GM12873 (cell line): ENCODE data around the gene DNAJB9.

Source experiments
- TF ChIP-seq, protein P1 (sequence below): IDR thresholded peaks from 2 replicates; pipeline ENCODE4 v1.5.1; 2012; ENCODE audit warnings: low read depth, mild to moderate bottlenecking, moderate library complexity, low read length, control low read depth; ENCODE audit not compliant: insufficient read depth; ENCODE audit errors: missing control alignments

The DNAJB9 gene

DNA sequence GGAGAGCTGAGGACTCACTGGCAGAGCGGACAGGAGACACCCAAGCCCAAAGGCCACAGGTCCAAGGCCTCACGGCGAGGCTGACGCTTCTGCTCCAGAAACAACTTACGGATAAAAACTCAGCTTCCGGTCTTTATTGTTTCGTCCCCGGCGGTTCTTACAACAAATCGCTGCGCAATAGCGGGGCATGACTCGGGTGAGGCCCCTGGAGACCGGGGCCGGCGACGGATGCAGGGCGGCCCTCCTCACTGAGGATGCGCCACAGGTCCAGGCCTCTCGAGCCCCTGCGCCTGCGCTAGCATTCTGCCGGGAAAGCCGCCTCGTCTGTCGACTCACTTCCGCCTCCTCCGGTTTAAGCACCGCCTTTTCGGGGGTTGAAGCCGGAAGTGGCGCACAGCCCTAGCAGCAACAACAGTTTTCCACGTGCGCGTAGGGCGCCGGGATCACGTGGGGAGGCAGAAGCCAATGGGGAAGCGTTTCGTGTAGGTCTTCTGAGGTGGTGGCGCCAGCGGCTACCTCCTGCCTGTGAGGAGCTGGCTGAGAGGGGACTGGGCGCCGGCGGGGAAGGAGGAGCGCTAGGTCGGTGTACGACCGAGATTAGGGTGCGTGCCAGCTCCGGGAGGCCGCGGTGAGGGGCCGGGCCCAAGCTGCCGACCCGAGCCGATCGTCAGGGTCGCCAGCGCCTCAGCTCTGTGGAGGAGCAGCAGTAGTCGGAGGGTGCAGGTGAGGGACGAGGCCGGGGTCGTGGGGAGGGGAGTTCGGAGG lies at the start of gene DNAJB9, which contains the start of gene THAP5:
Gene DNAJB9 (plus strand): TSS at position 494 of the 765 bp plus-strand sequence. CDS start 1,853 bp downstream, outside the sequence.
Gene THAP5 (minus strand): TSS at position 326 of the 765 bp plus-strand sequence. CDS start 137 bp downstream, at position 189.
- TF ChIP-seq, protein P1, sequence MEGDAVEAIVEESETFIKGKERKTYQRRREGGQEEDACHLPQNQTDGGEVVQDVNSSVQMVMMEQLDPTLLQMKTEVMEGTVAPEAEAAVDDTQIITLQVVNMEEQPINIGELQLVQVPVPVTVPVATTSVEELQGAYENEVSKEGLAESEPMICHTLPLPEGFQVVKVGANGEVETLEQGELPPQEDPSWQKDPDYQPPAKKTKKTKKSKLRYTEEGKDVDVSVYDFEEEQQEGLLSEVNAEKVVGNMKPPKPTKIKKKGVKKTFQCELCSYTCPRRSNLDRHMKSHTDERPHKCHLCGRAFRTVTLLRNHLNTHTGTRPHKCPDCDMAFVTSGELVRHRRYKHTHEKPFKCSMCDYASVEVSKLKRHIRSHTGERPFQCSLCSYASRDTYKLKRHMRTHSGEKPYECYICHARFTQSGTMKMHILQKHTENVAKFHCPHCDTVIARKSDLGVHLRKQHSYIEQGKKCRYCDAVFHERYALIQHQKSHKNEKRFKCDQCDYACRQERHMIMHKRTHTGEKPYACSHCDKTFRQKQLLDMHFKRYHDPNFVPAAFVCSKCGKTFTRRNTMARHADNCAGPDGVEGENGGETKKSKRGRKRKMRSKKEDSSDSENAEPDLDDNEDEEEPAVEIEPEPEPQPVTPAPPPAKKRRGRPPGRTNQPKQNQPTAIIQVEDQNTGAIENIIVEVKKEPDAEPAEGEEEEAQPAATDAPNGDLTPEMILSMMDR, result no peak

DNA sequence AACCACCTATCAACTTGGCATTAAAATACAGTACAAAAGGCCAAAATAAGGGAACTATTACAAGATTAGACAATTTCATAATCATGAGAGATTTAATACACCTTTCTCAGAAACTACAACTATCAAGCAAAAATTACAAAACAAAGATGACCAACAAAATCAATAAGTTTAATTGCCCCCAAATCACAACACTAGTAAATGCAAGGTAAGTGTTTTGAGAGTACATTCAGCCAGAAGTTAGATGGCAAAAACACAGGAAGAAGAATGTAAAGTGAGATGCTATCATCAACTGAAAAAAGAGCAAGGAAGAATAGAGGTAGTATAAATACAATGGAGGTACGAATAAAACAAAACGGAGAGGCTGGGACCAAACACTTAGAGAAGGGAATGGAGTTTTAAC lies 46.9 kb upstream of the DNAJB9 start:
- TF ChIP-seq, protein P1, result no peak

DNA sequence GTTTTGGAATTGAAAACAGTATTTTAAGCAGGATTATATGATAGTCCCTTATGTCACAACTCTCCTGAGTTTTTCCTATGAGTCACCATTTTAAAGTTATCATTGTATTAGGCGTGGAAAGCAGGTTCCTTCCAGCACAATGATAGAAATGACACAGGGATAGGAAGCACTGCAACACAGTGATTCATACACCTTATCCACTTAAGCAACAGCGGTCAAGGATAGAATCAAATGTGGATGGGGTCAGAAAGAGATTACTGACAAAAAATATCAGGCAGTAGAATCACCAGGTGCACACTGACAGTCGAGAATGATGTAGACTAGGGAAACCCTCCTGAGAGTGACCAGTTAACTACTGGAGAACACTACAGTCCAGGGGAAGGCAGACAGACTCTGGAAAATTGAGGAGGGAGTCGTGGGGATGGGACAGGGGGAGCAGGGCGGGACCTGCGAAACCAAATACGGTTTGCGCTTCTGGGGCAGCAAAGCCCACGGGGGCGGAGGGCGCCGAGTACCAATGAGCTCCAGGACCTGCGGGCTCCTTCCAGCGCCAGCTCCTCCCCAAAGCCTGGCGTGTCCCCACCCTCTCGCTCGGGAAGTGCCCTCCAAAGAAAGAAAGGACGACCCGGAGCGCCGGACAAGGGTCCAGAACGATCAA lies 44.2 kb upstream of the DNAJB9 start:
- TF ChIP-seq, protein P1, result peak; percentile 15

DNA sequence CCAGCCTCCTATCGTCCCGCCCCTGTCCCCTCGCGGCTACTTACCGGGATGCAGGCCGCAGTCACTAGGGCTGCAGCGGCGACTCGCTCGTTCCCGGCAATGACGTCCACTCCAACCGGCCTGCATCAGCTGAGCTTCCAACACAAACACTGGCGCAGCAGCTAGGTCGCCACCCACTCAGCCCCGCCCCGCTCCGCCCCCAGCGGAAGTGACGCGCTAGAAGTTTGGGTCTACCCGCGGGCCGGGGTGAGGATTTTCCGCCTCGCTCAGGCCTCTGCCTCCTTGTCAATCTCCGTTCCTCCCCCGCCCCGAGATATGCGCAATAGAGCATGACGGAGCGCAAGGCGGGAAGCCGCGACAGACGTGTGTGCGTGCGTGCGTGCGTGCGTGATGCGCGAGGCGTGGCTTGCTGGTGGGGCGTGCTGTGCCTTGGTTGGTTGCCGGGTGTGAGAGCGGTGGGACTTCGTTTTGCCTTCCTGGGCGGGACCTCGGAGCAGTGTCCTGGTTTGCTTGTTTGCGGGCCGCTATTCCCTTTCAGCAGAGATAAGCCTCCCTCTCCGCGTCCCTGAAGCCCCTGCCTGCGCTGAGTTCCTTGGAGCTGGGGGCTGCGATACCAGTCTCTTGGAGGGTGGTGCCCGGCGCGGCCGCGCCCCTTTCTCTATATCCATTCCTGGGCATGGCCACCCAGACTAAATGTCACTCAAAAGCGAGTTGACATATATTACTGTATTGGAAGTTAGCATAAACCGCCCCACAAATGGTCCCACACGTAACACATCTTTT lies 43.5 kb upstream of the DNAJB9 start, which contains the start of gene PNPLA8:
Gene PNPLA8 (minus strand): TSS at position 151 of the 783 bp plus-strand sequence. CDS start 10,644 bp downstream, outside the sequence.
- TF ChIP-seq, protein P1, result no peak

DNA sequence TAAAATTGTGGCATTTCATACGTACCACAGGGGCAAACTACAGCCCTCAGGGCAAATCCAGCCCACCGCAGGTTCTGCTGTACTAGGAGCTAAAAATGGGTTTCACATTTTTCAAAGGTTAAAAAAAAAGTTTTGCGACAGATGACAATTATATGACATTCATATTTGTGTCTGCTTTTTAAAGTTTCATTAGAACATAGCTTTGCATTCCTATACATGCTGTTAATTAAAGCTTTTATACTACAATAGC lies 43.0 kb upstream of the DNAJB9 start:
- TF ChIP-seq, protein P1, result no peak

DNA sequence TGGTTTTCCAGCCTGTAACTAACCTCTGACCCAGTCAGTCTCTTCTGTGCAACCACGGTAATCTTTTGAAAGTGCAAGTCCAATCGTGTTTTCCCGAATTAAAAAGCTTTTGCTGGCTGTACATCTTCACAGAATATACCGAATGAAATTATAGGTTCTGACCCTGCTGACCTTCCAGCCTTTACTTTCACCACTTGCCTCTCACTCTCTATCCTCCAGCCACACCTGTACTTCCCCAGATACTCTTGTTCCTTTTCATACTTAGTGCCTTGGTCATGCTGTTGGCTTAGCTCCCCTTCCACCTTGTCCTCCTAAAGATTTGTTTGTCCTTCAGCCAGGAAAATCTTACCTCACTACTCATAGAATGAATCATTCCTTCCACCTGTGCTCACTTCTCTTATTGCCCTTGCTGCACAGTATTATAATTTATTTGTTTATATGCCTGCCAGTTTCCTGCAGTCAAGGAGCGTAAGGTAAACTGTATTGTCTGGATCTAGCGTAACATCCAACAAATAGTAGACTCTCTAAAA lies 41.4 kb upstream of the DNAJB9 start:
- TF ChIP-seq, protein P1, result no peak
